ENCODE results near the gene PSMD3.

PSMD3 gene

DNA sequence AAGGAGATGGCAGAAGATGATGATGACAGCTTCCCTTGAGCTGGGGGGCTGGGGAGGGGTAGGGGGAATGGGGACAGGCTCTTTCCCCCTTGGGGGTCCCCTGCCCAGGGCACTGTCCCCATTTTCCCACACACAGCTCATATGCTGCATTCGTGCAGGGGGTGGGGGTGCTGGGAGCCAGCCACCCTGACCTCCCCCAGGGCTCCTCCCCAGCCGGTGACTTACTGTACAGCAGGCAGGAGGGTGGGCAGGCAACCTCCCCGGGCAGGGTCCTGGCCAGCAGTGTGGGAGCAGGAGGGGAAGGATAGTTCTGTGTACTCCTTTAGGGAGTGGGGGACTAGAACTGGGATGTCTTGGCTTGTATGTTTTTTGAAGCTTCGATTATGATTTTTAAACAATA lies 16.9 kb downstream of the PSMD3 start:
- TF ChIP-seq GATA3 (IDR thresholded peaks at IDR 0.05; ENCODE audit: low read depth, low read length) = no peak
- TF ChIP-seq GATA2 (IDR thresholded peaks at IDR 0.05; ENCODE audit: low read depth, low read length) = no peak

- TF ChIP-seq GATA3 (IDR thresholded peaks at IDR 0.05; ENCODE audit: low read depth, low read length) (no peak), GATA2 (IDR thresholded peaks at IDR 0.05; ENCODE audit: low read depth, low read length) (no peak)
Observed at GRCh38 chr17:39999067-39999466, 18.5 kb downstream of the PSMD3 start.

DNA sequence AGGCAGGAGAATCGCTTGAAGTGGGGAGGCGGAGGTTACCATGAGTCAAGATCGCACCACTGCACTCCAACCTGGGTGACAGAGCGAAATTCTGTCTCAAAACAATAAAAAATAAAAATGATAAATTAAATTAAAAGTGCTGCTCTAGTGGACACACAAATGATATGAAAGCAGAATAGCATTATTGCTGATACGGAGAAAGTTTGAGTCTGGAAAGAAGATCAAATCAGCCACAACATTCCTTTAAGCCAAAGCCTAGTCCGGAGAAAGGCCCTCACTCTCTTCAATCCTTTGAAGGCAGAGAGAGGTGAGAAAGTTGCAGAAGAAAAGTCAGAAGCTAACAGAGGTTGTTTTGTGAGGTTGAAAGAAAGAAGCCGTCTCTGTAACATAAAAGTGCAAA lies 19.6 kb downstream of the PSMD3 start:
- TF ChIP-seq GATA2 (IDR thresholded peaks at IDR 0.05; ENCODE audit: low read depth, low read length) = no peak
- no peak for TF ChIP-seq GATA3 (IDR thresholded peaks at IDR 0.05; ENCODE audit: low read depth, low read length)

DNA sequence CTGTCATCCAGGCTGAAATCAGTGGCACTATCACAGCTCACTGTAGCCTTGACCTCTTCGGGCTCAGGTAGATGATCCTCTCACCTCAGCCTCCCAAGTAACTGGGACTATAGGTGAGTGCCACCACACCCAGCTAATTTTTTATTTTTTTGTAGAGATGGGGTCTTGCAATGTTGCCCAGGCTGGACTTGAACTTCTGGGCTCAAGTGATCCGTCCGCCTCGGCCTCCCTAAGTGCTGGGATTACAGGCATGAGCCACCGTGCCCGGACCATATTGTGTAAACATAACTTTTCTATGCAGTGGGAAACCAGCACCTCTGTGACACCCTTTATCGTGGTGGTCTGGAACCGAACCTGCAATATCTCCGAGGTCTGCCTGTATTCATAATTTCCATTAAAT lies 23.5 kb downstream of the PSMD3 start:
- TF ChIP-seq GATA3 (IDR thresholded peaks at IDR 0.05; ENCODE audit: low read depth, low read length) = no peak
- no peak for TF ChIP-seq GATA2 (IDR thresholded peaks at IDR 0.05; ENCODE audit: low read depth, low read length)

DNA sequence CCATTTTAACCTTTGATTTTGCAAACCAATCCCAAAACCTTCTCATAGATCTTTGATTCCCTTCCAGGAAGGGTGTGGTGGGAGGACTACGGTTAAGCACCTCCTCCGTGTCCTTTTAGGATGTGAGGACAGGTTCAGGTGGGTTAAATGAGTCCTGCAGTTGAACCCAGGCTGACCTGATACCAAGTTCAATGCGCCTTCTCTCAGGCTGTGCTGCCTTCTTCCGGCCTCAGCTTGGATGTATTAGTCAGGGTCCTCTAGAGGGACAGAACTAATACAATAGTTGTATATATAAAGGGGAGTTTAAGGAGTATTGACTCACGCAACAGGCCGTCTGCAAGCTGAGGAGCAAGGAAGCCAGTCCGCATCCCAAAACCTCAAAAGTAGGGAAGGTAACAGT lies 24.1 kb downstream of the PSMD3 start:
- TF ChIP-seq GATA3 (IDR thresholded peaks at IDR 0.05; ENCODE audit: low read depth, low read length) (no peak), GATA2 (IDR thresholded peaks at IDR 0.05; ENCODE audit: low read depth, low read length) (no peak)

- TF ChIP-seq GATA3 (IDR thresholded peaks at IDR 0.05; ENCODE audit: low read depth, low read length) (no peak), GATA2 (IDR thresholded peaks at IDR 0.05; ENCODE audit: low read depth, low read length) (no peak)
Observed at GRCh38 chr17:40005520-40005919, 24.9 kb downstream of the PSMD3 start.

DNA sequence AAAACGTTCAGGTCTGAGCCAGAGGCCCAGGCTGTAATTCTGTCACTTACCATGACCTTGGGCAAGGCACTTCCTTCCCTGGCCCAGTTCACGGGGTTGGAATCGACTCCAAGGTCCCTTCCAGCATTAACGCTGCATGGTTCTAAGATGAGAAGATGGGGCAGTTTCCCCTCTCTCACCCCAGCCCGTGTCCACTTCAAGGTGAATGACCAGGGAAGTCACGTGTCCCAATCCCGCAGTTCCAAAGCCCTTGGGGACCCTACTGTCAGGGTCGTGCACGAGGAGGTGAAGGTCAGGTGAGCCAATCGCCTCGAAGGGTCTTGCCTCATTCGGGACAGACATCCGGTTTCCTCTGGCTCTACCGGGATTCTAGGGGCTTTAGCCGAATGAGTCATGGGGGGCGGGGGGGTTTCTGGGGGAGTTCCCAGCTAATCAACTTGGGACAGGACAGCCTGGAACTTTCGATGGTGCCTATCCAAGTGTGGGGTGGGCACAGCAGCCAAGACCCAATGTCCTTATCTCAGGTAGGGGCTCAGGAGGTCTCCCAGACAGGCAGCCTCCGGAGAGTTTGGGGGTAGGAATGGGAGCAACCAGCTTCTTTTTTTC lies 33.9 kb downstream of the PSMD3 start:
- TF ChIP-seq GATA3 (IDR thresholded peaks at IDR 0.05; ENCODE audit: low read depth, low read length) (no peak), GATA2 (IDR thresholded peaks at IDR 0.05; ENCODE audit: low read depth, low read length) (no peak)

- TF ChIP-seq GATA2 (IDR thresholded peaks at IDR 0.05; ENCODE audit: low read depth, low read length) (no peak), GATA3 (IDR thresholded peaks at IDR 0.05; ENCODE audit: low read depth, low read length) (no peak)
Observed at GRCh38 chr17:40015005-40015997, 34.7 kb downstream of the PSMD3 start, which contains the start of gene CSF3. TSS of gene CSF3 (plus strand) at chr17:40015440. CDS start at chr17:40015475, 35 bp downstream.

DNA sequence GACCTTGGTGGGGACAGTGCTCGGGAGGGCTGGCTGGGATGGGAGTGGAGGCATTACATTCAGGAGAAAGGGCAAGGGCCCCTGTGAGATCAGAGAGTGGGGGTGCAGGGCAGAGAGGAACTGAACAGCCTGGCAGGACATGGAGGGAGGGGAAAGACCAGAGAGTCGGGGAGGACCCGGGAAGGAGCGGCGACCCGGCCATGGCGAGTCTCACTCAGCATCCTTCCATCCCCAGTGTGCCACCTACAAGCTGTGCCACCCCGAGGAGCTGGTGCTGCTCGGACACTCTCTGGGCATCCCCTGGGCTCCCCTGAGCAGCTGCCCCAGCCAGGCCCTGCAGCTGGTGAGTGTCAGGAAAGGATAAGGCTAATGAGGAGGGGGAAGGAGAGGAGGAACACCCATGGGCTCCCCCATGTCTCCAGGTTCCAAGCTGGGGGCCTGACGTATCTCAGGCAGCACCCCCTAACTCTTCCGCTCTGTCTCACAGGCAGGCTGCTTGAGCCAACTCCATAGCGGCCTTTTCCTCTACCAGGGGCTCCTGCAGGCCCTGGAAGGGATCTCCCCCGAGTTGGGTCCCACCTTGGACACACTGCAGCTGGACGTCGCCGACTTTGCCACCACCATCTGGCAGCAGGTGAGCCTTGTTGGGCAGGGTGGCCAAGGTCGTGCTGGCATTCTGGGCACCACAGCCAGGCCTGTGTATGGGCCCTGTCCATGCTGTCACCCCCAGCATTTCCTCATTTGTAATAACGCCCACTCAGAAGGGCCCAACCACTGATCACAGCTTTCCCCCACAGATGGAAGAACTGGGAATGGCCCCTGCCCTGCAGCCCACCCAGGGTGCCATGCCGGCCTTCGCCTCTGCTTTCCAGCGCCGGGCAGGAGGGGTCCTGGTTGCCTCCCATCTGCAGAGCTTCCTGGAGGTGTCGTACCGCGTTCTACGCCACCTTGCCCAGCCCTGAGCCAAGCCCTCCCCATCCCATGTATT lies 35.7 kb downstream of the PSMD3 start:
- no peak for TF ChIP-seq GATA2 (IDR thresholded peaks at IDR 0.05; ENCODE audit: low read depth, low read length)
- no peak for TF ChIP-seq GATA3 (IDR thresholded peaks at IDR 0.05; ENCODE audit: low read depth, low read length)

GRCh38 chr17:40017422-40018080 lies 36.9 kb downstream of the PSMD3 start:
- TF ChIP-seq GATA2 (IDR thresholded peaks at IDR 0.05; ENCODE audit: low read depth, low read length) (no peak), GATA3 (IDR thresholded peaks at IDR 0.05; ENCODE audit: low read depth, low read length) (no peak)

DNA sequence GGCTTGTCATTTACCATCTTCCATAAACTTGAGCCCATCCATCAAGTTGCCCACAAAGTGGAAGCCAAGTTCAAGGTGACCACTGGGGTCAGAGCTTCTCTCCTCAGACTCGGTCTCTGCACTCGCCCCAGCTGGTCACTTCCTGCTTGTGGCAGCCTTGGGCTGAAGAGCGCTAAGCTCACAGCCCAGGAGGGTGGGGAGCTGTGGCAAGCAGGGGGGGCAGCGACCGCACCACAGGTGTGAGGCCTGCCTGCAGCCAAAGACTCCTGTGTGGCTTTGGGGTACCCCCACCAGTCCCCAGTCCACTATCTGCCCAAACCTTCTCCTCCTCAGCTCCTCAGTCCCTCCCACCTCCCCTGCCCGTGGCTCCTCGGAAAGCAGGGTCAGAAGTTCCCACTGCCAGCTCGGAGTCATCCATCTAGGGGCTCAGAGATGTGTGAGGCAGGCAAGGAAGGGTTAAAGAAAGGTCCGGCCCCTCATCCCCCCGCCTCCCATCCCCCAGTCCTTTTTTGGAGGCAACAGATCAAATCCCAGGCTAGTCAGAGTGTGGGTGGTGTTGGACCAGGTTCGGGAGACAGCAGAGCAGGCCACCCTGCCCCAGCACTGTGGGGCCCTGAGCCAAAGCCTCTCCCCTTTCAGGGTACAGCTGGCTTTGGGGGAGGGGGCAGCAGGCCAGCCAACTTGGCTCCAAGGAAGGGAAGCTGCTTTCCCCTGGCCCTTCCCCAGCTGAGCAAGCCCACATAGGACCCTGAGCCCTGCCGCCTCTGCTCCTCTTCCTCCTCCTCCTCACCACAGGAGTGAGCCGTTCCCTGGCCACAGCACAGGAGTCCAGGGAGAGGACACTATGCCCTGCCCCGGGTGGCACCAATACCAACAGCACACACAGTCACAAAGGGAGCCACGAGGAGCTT lies 37.9 kb downstream of the PSMD3 start:
- TF ChIP-seq GATA2 (IDR thresholded peaks at IDR 0.05; ENCODE audit: low read depth, low read length) (no peak), GATA3 (IDR thresholded peaks at IDR 0.05; ENCODE audit: low read depth, low read length) (no peak)

All from SH-SY5Y (cell line).